Jurkat, Clone E6-1 (cell line): Measurements from ENCODE around the gene NPNT.

Experiments used
- DNase-seq: peaks from one replicate; pipeline ENCODE4 v3.0.0-alpha.2; 2011; ENCODE audit warnings: low read depth, low spot score
- H3K4me3 ChIP-seq: 2 replicates; pipeline ENCODE4 v1.5.1; 2011; ENCODE audit warnings: mild to moderate bottlenecking, low read length, control low read depth, moderate library complexity

NPNT gene

GRCh38 chr4:105909787-105910281 lies 14.6 kb downstream of the NPNT start:
- no peak overlapping the region for H3K4me3 ChIP-seq
- DNase-seq: no peak

GRCh38 chr4:105911426-105911825 lies 16.2 kb downstream of the NPNT start:
- no peak overlapping the region for H3K4me3 ChIP-seq
- DNase-seq: no peak

- DNase-seq: no peak
- H3K4me3 ChIP-seq: no peak overlapping the region
Measured at GRCh38 chr4:105912633-105913032, 17.4 kb downstream of the NPNT start.

- no peak for DNase-seq
- no peak overlapping the region for H3K4me3 ChIP-seq
Measured at GRCh38 chr4:105917171-105917685, 22.0 kb downstream of the NPNT start.

DNA sequence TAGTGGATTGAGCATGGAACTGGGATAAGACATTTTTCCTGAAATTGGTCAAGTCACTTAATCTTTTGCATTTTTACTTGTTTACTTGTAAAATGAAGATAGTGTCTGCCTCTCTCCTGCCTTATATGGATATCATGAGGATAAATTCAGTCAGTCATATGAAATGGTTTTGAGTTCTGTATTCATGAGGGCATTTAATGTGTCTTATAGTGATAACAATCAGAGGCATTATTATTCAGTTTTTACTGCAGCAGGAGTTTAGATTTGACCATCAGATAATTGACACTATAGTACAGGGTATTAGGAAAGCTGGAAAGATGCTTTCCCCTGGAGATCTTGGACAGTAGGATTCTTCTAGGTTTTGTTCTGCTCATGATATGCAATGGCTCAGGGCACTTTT lies 26.0 kb downstream of the NPNT start:
- H3K4me3 ChIP-seq: no peak overlapping the region
- no peak for DNase-seq

- H3K4me3 ChIP-seq: no peak overlapping the region
- DNase-seq: peak; percentile 3
Measured at GRCh38 chr4:105923497-105924238, 28.4 kb downstream of the NPNT start.

DNA sequence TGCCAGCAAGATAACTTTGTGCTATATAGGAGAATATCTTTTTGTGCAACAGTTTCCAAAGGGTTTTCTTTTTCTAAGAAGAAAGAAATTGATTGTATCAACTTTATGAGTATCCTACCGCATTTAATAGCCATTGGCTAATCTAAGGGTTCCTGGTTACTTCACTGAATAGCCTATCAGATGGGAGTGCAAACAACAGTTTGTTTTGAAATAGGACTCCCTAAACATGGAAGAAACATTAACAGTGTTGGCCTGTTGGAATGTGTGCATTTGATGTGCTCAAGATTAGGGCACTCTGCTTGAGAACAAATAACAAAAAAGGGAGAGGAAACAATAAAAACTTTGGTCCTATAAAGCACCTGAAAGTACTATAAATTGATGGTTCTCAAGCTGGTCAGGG lies 29.1 kb downstream of the NPNT start:
- no peak for DNase-seq
- H3K4me3 ChIP-seq: no peak overlapping the region

- no peak overlapping the region for H3K4me3 ChIP-seq
- DNase-seq: no peak
Measured at GRCh38 chr4:105930698-105931097, 35.4 kb downstream of the NPNT start.

DNA sequence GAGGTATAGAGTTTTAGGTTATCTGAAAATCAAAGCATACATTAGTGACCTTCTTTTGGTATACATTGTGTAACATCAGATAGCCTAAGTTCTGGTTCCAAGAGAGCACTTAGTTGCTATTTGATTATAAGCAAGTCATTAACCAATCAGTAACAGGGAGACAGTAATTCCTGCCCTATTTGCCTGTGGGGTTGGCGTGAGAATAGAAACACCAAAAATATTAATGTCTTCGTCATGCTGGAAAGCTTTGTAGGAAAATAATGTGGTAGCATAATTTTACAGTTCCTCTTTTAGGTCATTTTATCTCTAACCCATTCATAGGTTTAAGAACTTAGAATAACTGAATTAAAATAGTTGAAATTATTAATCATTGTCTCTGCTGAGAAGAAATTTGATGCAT lies 37.8 kb downstream of the NPNT start:
- H3K4me3 ChIP-seq: no peak overlapping the region

DNA sequence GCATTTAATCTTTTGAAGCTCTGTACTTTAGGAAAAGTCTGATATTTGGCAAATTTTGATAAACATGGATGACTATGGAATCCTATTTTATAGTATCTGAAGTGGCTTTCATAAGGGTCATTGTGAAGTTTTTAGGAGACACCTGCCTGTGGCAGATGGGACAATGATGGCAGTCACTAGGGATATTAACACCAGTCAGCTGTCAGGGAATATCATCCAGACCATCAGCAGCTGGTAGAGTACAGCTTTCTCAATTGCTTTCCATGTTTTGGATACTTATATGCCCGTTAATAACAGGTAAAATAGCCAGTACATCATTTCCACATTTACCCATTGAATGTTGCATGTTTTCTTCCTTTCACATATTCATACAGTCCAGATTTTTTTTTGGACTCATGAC lies 39.1 kb downstream of the NPNT start:
- no peak overlapping the region for H3K4me3 ChIP-seq
- no peak for DNase-seq

More for the DNA sequence above, 37.8 kb downstream of the NPNT start:
- no peak for DNase-seq

GRCh38 chr4:105936901-105937300 lies 41.6 kb downstream of the NPNT start:
- no peak for DNase-seq
- no peak overlapping the region for H3K4me3 ChIP-seq

GRCh38 chr4:105937759-105938158 lies 42.5 kb downstream of the NPNT start:
- DNase-seq: no peak

GRCh38 chr4:105943234-105943633 lies 48.0 kb downstream of the NPNT start:
- no peak for DNase-seq
- no peak overlapping the region for H3K4me3 ChIP-seq

More at GRCh38 chr4:105937759-105938158, 42.5 kb downstream of the NPNT start:
- H3K4me3 ChIP-seq: no peak overlapping the region

- DNase-seq: no peak
- H3K4me3 ChIP-seq: no peak overlapping the region
Measured at GRCh38 chr4:105944540-105944939, 49.3 kb downstream of the NPNT start.

- DNase-seq: no peak
- H3K4me3 ChIP-seq: no peak overlapping the region
Measured at GRCh38 chr4:105946771-105947170, 51.5 kb downstream of the NPNT start.

GRCh38 chr4:105950701-105951100 lies 55.4 kb downstream of the NPNT start:
- no peak for DNase-seq
- no peak overlapping the region for H3K4me3 ChIP-seq

DNA sequence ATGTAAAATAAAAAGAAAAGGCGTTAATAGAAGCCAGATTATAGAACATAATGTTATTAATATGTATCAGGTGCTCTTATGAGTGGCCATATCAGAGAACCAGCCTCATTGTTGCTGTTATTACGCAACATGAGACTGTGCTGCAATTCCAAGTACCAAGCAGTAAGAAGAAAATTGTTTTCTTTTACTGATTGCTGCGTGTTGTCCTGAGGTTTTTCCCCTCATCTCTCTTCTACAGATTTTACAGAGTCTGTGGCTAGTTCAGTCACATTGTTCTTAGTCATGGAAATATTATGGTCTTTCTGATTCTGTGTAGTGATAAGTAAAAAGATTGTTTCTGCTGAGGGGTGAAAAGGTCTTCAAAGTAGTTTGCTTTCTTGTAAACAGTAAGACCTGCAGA lies 55.9 kb downstream of the NPNT start:
- DNase-seq: no peak
- no peak overlapping the region for H3K4me3 ChIP-seq

GRCh38 chr4:105952591-105952990 lies 57.3 kb downstream of the NPNT start:
- no peak overlapping the region for H3K4me3 ChIP-seq
- no peak for DNase-seq

- DNase-seq: no peak
- no peak overlapping the region for H3K4me3 ChIP-seq
Measured at GRCh38 chr4:105956569-105956968, 61.3 kb downstream of the NPNT start.

DNA sequence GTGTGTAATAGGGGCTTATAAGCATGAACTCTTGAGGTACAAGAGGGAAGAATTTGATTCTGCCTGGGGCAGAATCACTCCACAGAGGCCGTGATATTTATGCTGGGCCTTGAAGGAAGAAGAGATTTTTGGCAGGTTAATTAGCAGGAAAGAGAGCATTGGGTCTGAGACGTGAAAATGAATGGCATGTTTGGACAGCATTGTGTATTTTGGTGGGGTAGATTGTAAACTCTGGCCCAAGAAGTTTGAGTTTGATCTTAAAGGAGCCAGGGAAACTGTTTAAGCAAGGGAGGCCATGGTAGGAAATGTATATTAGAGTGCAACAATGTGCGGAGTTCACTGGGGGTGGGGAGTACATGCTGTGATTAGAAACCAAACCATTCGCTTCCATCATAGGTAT lies 62.4 kb downstream of the NPNT start:
- DNase-seq: no peak
- no peak overlapping the region for H3K4me3 ChIP-seq
